Epithelial cell of esophagus (primary cell): ENCODE results near the gene GAPVD1.

Experiments
- DNase-seq: peaks from one replicate; pipeline ENCODE4 v3.0.0; 2010; ENCODE audit warnings: low read depth
- H3K4me3 ChIP-seq: 2 replicates; pipeline ENCODE4 v1.5.1; 2011; ENCODE audit warnings: mild to moderate bottlenecking, low read length, control low read depth
- CTCF ChIP-seq: IDR thresholded peaks from 2 replicates; pipeline ENCODE4 v1.5.1; 2011; ENCODE audit warnings: low read depth, mild to moderate bottlenecking, low read length, control low read depth, inconsistent platforms; ENCODE audit not compliant: insufficient read depth; ENCODE audit errors: missing control alignments

Gene GAPVD1

GRCh38 chr9:125238127-125238914 is 23.3 kb upstream of the GAPVD1 start:
- H3K4me3 ChIP-seq = peak overlapping the region; percentile 88
- no peak for TF ChIP-seq CTCF
- DNase-seq = no peak

- peak overlapping the region; percentile 88 for H3K4me3 ChIP-seq
- no peak for TF ChIP-seq CTCF
- DNase-seq = no peak
Measured at GRCh38 chr9:125238915-125239446, 22.6 kb upstream of the GAPVD1 start.

- H3K4me3 ChIP-seq = peak overlapping the region; percentile 88
- no peak for DNase-seq
- no peak for TF ChIP-seq CTCF
Measured at GRCh38 chr9:125239631-125240597, 21.7 kb upstream of the GAPVD1 start.

- DNase-seq = peak; percentile 39
- TF ChIP-seq CTCF = no peak
- peak overlapping the region; percentile 88 for H3K4me3 ChIP-seq
Measured at GRCh38 chr9:125240649-125240999, 21.0 kb upstream of the GAPVD1 start.

GRCh38 chr9:125241000-125241862 is 20.4 kb upstream of the GAPVD1 start, which contains the start of gene HSPA5:
Gene HSPA5, minus strand, starts transcription at chr9:125241343. Its CDS starts 217 bp downstream, at chr9:125241126.
- TF ChIP-seq CTCF = peak; percentile 24
- peak; percentile 100 for DNase-seq
- peak within 1 kb of the TSS; percentile 95 for H3K4me3 ChIP-seq

GRCh38 chr9:125241863-125242739 is 19.5 kb upstream of the GAPVD1 start:
- TF ChIP-seq CTCF = no peak
- H3K4me3 ChIP-seq = peak overlapping the region; percentile 95
- DNase-seq = no peak
